Fibroblast of the aortic adventitia (primary cell): Measurements from ENCODE around the gene DNAH8. TPM values are rescaled to one million over a fixed set of nuclear protein-coding genes. Genes with fewer than 3 reads are reported as not detected.

Source experiments
- DNase-seq: peaks from one replicate; pipeline ENCODE4 v3.0.0-alpha.2; 2010; ENCODE audit warnings: low read depth
- H3K4me3 ChIP-seq: 2 replicates; pipeline ENCODE4 v1.5.1; 2011; ENCODE audit warnings: low read depth, mild to moderate bottlenecking, control low read depth, low read length, moderate library complexity
- CTCF ChIP-seq: IDR thresholded peaks from 2 replicates; pipeline ENCODE4 v1.5.1; 2011; ENCODE audit warnings: mild to moderate bottlenecking, low read length, control low read depth, inconsistent platforms; ENCODE audit not compliant: insufficient read depth
- total RNA-seq: library from RNA; depleted of rRNA; stranded (reverse); fragments of >200 nt; gene quantifications from 2 replicates; pipeline ENCODE4 v1.2.3, GENCODE V29; 2012; ENCODE audit warnings: low replicate concordance

The DNAH8 gene
- total RNA-seq, 1 donor = not detected

GRCh38 chr6:38806833-38807232 lies 91.7 kb downstream of the DNAH8 start:
- TF ChIP-seq CTCF = no peak
- DNase-seq = no peak
- H3K4me3 ChIP-seq = no peak overlapping the region

DNA sequence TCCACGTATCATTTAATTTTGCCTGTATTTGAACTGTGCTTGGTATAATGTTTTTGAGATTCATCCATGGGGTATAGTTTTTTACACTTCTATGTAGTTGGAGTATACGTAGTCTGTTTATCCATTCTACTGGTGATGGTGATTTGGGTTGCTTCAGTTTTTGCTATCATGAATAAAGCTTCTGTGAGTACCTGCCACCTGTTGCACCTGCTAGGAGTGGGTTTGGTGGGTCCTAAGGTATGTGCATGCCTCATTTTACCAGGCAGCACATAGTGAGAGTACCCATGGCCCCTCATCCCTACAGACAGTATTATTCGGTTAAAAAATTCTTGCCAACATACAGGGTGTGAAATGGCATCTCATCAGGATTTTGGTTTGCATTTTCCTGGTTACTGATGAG lies 92.9 kb downstream of the DNAH8 start:
- TF ChIP-seq CTCF = no peak

DNA sequence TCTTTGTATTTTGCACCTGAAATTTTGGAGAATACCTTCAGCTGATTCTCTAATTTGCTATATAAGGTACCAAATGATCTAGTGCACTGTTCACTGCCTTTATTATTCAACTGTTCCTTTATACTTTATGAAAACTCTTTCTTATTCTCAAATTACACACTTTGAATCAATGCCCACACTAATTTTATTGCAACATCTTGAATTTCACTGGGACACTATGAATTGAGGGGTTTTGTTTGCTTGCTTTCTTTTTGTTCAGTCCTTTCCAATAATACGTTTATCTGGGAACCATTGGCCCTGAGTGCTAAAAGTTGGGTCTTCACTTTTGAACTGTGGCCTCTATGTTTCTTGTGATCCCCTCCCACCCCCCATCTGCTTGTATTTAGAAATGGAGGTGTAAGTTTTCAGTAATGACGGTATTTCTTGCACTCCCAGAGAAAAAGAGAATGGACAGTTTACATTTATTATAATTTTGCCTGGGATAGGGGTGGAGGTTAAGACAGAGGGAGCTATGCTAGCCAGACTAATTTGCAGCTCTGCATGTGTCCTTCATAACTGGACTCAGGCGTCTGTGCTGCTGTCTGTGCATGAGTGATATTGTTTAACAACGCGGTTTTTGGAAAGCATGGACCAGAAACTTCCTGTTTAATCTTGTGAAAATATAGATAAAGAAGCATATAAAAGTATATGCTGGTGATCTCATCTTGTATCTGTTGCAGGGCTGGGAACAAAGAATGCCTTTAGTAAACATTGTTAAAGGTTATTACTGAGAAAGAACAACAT lies 98.1 kb downstream of the DNAH8 start:
- no peak for DNase-seq
- no peak for TF ChIP-seq CTCF
- no peak overlapping the region for H3K4me3 ChIP-seq

More for the DNA sequence above, 92.9 kb downstream of the DNAH8 start:
- no peak overlapping the region for H3K4me3 ChIP-seq
- DNase-seq = no peak

DNA sequence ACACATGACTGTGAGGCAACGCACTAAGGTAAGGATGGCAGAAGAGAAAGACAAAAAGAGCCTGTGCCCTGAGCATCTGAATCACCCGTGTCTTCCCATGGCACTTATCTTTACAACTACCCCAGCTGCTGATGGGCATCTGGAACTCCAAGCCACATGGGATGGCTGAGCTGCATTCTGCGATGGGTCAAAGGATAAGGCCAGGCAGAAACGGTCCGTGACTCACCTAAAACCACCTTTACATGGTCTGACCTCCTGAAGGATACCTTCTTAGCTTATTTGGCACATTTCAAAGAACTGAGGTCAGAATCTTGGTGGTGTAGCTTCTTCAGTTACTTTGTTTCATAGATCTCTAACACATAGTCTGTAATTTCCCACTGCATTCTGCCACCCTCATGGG lies 99.7 kb downstream of the DNAH8 start:
- H3K4me3 ChIP-seq = no peak overlapping the region
- DNase-seq = no peak
- no peak for TF ChIP-seq CTCF

DNA sequence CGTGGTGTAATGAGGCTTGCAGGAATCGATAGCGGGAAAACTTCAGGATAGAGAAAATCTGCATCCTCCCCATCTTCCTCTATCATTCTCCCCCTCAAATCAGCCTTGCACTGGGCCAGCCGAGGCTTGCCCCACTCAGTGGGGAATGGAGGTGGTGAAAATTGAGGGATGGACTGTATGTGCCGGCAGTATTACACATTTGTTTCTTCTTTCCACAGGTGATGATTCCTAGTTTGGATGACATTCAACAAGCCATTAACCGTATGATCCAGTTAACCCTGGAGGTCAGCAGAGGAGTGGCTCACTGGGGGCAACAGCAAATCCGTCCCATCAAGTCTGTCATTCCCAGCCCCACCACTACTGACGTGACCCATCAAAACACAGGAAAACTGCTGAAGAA lies 100.1 kb downstream of the DNAH8 start:
- H3K4me3 ChIP-seq = no peak overlapping the region
- DNase-seq = no peak
- no peak for TF ChIP-seq CTCF

GRCh38 chr6:38818691-38819090 lies 103.6 kb downstream of the DNAH8 start:
- no peak for DNase-seq
- TF ChIP-seq CTCF = no peak
- H3K4me3 ChIP-seq = no peak overlapping the region

GRCh38 chr6:38822963-38823362 lies 107.9 kb downstream of the DNAH8 start:
- no peak for DNase-seq
- TF ChIP-seq CTCF = no peak
- no peak overlapping the region for H3K4me3 ChIP-seq
